Neural progenitor cell (in vitro differentiated cells): ENCODE measurements around the gene PRKCE.

ENCODE experiments used
- EZH2 ChIP-seq: fragments of 200-600 bp; sonication (generic); IDR thresholded peaks from 2 replicates; pipeline ENCODE4 v1.6.1; 2017; ENCODE audit warnings: antibody characterized with exemption, mild to moderate bottlenecking, moderate library complexity
- TF ChIP-seq, protein P1 (sequence below): fragments of 200-600 bp; sonication (generic); IDR thresholded peaks from 2 replicates; pipeline ENCODE4 v1.5.1; 2017; ENCODE audit warnings: antibody characterized with exemption, mild to moderate bottlenecking

DNA sequence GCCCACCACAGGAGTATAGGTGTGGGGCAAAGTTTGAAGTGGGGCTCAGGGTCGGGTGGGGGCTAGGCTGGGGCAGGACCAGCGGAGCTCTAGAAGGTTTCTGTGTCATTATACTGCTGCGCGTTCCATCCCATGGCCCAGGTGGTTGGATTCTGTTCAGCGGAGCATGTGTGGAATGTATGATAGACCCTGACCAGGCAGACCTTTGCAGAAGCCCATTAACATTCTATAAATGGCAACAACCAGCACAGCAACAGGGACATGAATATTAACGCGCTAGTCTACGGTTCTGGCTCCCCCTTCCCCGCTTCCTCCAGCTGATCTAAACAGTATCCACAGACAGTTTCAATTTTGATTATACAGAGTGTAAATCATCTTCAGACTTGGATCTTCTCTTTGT is 4.1 kb upstream of the PRKCE start:
- TF ChIP-seq, protein P1, sequence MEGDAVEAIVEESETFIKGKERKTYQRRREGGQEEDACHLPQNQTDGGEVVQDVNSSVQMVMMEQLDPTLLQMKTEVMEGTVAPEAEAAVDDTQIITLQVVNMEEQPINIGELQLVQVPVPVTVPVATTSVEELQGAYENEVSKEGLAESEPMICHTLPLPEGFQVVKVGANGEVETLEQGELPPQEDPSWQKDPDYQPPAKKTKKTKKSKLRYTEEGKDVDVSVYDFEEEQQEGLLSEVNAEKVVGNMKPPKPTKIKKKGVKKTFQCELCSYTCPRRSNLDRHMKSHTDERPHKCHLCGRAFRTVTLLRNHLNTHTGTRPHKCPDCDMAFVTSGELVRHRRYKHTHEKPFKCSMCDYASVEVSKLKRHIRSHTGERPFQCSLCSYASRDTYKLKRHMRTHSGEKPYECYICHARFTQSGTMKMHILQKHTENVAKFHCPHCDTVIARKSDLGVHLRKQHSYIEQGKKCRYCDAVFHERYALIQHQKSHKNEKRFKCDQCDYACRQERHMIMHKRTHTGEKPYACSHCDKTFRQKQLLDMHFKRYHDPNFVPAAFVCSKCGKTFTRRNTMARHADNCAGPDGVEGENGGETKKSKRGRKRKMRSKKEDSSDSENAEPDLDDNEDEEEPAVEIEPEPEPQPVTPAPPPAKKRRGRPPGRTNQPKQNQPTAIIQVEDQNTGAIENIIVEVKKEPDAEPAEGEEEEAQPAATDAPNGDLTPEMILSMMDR = no peak
- TF ChIP-seq EZH2 = no peak
